Activated CD8-positive, alpha-beta memory T cell treated with anti-CD3 and anti-CD28 coated beads for 36 hours (primary cell): ENCODE measurements around the gene NFIC. TPM values are rescaled to one million over a fixed set of nuclear protein-coding genes. Genes with fewer than 3 reads are reported as not detected.
"Not testable (repeated sequence)": the region's sequence is repeated elsewhere in the genome, so short reads cannot be mapped to it uniquely, and the experiment has no call there.

Source experiments
- CTCF ChIA-PET: fragments of 350-600 bp; sonication (Branson Sonifier 250); formaldehyde crosslinking; loops from one replicate; lab custom pipeline; 2021; ENCODE audit warnings: antibody characterized with exemption; lab: Charles Lee
- POLR2A ChIA-PET: fragments of 350-600 bp; sonication (Branson Sonifier 250); formaldehyde crosslinking; loops from one replicate; lab custom pipeline; 2021; ENCODE audit warnings: antibody characterized with exemption; lab: Charles Lee
- total RNA-seq, 2 experiments: library from RNA; stranded (reverse); gene quantifications; one replicate each; pipeline ENCODE4 v1.2.3, GENCODE V29; 2021

Gene NFIC
- total RNA-seq, 2 experiments from 2014 or later = 17.7 to 19.3 TPM

GRCh38 chr19:3499738-3500428, 133.5 kb downstream of the NFIC start:
- ChIA-PET POLR2A (no interaction called here), CTCF (interaction anchor here (0.5 to 1.4 kb wide), 3 partner anchors 15 to 70 kb away, joined by 3 to 5 read pairs (median 4); no protein-coding TSS in a partner anchor)

- ChIA-PET POLR2A (no interaction called here), CTCF (interaction anchor here (0.5 to 1.4 kb wide), 5 partner anchors 10 to 196 kb away, joined by 3 to 5 read pairs (median 4); no protein-coding TSS in a partner anchor)
These were observed 134.2 kb downstream of the NFIC start, which contains the start of gene DOHH for GRCh38 chr19:3500429-3501101. Gene DOHH, minus strand, starts transcription at chr19:3500674. Its CDS starts 3,860 bp downstream, at chr19:3496814.

- CTCF ChIA-PET = interaction anchor here (0.6 to 1.1 kb wide), 3 partner anchors 197 to 397 kb away, joined by 3 read pairs; no protein-coding TSS in a partner anchor
- POLR2A ChIA-PET = interaction anchor here (0.7 kb wide), 1 partner anchor 15 kb away, joined by 5 read pairs; no protein-coding TSS in a partner anchor
These were observed 135.4 kb downstream of the NFIC start for GRCh38 chr19:3501780-3502179.

DNA sequence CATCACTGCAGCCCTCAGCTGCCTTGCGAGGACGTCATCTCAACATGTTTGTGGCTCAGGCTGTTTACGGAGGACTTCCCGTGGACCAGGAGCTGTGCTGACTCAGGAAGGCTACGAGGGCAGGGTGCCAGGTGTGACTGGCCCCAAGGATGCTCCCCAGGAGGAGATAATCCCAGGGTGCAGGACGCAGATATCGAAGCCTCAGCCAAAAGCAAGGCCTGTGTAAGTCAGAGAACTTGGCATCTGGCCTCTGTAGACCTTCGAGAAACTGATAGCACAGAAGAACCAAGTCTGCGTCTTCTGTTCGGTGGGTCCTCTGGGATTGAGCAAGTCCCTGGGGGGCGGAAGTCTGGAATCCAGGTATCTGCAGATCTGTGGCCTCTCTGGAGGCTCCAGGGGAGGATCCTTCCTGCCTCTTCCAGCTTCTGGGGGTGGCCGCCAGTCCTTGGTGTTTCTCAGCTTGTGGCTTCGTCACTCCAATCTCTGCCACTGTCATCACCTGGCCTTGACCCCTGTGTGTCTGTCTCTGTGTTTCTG, 136.7 kb downstream of the NFIC start:
- POLR2A ChIA-PET = no interaction called here

DNA sequence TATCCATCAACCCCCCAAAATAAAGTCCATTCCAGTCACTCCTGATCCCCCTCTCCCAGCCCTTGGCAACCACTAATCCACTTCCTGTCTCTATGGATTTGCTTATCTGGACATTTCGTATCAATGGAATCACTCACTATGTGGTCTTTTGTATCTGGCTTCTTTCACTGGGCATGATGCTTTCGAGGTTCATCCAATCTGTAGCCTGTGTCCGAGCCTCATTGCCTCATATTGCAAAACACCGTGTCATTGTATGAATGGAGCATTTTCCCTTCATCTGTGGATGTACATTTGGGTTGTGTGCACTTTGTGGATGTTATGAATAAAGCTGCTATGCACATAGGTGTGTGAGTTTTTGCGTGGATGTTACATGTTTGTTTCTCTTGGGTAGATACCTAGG, 138.4 kb downstream of the NFIC start:
- ChIA-PET POLR2A (no interaction called here), CTCF (interaction anchor here (0.6 to 0.7 kb wide), 3 partner anchors 41 to 1286 kb away, joined by 3 to 6 read pairs (median 5); no protein-coding TSS in a partner anchor)

More for the DNA sequence above, 136.7 kb downstream of the NFIC start:
- CTCF ChIA-PET = interaction anchor here (0.6 to 1.1 kb wide), 2 partner anchors 146 to 399 kb away, joined by 3 read pairs; no protein-coding TSS in a partner anchor

GRCh38 chr19:3505598-3506383, 139.4 kb downstream of the NFIC start, which contains the start of gene FZR1:
Gene FZR1, plus strand, starts transcription at chr19:3506311. Its CDS starts 16,679 bp downstream, at chr19:3522990.
- CTCF ChIA-PET = no interaction called here
- POLR2A ChIA-PET = no interaction called here

GRCh38 chr19:3506384-3507340, 140.3 kb downstream of the NFIC start:
- POLR2A ChIA-PET = interaction anchor here (0.6 to 0.9 kb wide), 2 partner anchors 102 to 122 kb away, joined by 4 read pairs; no protein-coding TSS in a partner anchor
- CTCF ChIA-PET = interaction anchor here (1.1 to 1.8 kb wide), 2 partner anchors 21 to 40 kb away, joined by 3 to 4 read pairs; no protein-coding TSS in a partner anchor

DNA sequence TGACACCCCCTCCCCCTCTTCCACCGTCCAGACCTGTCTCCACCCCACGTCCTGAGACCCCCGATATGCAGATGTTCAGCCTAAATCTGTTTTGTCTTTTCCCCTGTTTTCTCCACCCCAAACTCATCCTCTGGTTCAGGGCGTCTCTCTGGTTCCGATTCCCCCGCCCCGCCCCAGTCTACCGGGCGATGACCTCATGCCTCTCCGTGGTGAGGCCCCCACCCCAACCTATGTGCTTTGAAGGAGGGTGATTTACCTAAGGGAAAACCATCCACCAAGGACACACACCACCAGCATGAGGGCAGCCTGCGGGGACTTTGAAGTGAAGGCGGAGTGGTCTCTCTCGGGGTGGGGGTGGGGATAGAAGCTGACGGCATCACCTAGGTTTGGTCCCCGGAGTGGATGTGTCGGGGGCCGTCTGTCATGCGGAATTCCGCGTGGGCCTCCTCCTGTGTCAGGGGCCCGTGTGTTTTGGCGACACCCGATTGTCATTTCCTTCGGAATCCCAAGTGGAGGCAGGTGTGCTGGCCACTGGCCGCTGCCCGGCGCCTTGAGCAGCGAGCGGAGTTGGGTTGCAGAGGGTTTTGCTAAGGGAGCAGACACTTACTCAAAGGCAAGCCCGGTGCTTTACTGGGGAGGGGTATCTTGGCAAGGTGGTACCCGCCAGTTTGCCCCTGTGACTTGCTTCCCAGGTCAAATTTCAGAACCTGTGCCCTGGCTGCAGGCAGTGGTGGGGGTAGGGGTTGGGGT, 141.2 kb downstream of the NFIC start:
- CTCF ChIA-PET = interaction anchor here (1.1 to 1.8 kb wide), 2 partner anchors 22 to 39 kb away, joined by 3 to 4 read pairs; no protein-coding TSS in a partner anchor
- POLR2A ChIA-PET = interaction anchor here (0.6 to 0.9 kb wide), 2 partner anchors 101 to 121 kb away, joined by 4 read pairs; no protein-coding TSS in a partner anchor

GRCh38 chr19:3508121-3508661, 141.8 kb downstream of the NFIC start:
- POLR2A ChIA-PET = not testable (repeated sequence)
- CTCF ChIA-PET = interaction anchor here (1.1 to 1.8 kb wide), 2 partner anchors 38 to 40 kb away, joined by 3 to 4 read pairs; no protein-coding TSS in a partner anchor

DNA sequence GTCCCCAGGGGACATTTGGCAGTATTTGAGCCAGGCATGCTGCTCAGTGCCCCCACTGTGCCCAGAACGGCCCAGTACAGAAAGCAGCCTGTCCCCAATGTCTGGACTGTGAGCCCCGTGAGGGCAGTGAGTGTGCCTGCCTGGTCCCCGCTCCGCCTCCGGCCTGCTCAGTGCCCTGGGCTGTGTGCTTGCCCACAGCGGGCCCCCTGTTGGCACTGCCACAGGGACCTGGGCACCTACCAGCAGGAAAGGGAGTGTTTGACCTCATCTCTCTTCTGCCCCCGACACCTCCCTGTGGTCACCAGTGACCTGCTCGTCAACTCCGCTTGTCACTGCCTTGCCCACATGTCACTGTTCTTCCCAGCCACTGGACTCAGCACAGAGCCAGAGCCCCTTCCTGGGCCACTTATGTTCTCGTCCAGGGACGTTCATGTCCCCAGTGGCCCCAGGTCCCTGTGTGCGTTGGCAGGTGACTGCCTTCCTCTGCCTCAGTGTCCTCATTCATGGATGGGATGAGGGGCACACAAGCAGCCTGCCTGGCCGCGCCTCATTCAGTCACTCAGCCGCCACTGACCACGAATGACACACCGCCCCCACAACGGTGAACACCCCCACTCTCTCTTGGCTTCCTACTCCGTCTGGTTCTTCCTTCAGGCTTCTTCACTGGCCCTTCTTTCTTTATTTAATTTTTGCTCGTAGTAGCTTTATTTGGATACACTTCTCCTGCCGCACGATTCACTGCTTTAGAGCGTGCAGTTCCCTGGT, 142.6 kb downstream of the NFIC start:
- POLR2A ChIA-PET = no interaction called here

GRCh38 chr19:3509566-3509989, 143.2 kb downstream of the NFIC start:
- CTCF ChIA-PET = interaction anchor here (0.9 kb wide), 1 partner anchor 25 kb away, joined by 3 read pairs; no protein-coding TSS in a partner anchor
- POLR2A ChIA-PET = no interaction called here

More for the DNA sequence above, 142.6 kb downstream of the NFIC start:
- CTCF ChIA-PET = interaction anchor here (1.1 kb wide), 1 partner anchor 39 kb away, joined by 3 read pairs; no protein-coding TSS in a partner anchor

DNA sequence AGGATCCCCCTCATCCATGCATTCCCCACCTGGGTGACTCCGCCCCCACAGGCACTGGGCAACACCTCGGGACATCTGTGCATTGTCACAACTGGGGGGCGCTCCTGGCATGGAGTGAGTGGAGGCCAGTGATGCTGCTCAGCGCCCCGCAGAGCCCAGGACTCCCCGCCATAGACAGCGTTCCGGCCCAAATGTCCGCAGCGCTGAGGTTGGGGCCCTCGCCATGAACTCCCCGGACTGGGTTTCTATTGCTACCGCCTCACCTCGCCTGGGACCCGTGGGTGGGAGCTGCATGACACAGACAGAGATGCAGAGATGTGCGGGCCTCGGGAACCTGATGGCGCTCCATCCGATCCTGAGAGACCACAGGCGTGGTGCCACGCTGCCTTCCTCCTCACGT, 144.3 kb downstream of the NFIC start:
- ChIA-PET POLR2A (no interaction called here), CTCF (no interaction called here)

DNA sequence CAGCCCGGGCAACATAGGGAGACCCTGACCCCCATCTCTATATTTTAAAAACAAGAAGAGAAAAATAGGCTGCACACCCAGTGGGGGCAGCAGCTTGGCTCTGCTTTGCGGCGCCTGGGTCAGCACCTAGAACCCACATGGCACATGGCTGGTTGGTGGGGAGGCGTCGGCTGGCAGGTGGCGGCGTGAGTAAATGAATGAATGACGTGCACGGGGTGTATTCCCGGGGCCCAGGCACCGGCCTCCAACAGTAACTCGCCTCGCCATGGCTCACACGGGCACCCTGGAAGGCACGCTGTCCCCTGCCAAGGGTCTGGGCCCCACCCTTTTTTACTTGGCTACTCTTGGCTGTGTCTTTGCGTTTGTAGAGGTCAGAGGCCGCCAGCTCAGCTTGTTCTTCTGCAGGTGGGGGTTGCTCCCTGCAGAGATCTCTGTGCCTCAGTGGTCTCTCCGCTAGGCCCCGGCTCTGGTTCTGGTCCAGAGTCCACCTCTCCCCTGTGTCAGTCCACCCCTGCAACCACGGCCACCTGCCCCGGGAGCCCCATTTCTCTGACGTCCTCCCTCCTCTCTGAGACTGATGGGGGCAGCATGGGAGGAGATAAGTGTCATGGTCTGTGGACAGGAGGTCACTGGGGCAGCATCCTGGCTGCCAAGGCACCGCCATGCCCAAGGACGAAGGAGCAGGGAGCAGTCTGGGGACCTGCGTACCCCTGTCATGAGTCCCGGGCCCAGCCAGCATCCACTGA, 145.3 kb downstream of the NFIC start:
- ChIA-PET POLR2A (no interaction called here), CTCF (no interaction called here)

- ChIA-PET CTCF (no interaction called here), POLR2A (no interaction called here)
These were observed 146.3 kb downstream of the NFIC start for GRCh38 chr19:3512562-3513228.
